Measurements from ENCODE around the gene GATA6.

DNA sequence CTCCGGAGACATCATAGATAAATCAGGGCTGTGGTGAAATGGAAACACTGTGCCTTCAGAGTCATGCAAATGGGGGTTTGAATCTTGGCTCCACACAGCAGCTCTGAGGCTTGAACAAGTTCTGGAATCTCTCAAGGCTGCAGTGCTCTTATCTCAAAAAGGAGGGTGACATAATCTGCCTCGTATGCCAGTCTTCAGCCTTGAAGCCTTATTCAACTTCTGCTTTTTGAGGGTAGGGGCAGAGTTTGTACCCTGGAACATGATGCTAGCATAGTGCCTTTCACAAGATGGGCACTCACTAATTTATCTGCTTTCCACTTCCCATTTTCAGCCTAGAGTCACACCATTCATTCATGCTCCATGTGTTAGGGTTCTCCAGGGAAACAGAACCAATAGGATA, 42.3 kb downstream of the GATA6 start:
- TF ChIP-seq, protein P1, sequence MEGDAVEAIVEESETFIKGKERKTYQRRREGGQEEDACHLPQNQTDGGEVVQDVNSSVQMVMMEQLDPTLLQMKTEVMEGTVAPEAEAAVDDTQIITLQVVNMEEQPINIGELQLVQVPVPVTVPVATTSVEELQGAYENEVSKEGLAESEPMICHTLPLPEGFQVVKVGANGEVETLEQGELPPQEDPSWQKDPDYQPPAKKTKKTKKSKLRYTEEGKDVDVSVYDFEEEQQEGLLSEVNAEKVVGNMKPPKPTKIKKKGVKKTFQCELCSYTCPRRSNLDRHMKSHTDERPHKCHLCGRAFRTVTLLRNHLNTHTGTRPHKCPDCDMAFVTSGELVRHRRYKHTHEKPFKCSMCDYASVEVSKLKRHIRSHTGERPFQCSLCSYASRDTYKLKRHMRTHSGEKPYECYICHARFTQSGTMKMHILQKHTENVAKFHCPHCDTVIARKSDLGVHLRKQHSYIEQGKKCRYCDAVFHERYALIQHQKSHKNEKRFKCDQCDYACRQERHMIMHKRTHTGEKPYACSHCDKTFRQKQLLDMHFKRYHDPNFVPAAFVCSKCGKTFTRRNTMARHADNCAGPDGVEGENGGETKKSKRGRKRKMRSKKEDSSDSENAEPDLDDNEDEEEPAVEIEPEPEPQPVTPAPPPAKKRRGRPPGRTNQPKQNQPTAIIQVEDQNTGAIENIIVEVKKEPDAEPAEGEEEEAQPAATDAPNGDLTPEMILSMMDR (conservative IDR thresholded peaks at IDR 0.05; ENCODE audit: low read depth in 2 of 2): no peak
- TF ChIP-seq EZH2phosphoT487 (IDR thresholded peaks at IDR 0.05; ENCODE audit: unreplicated experiment) (no peak), EZH2 (IDR thresholded peaks at IDR 0.05; ENCODE audit: low read depth, unreplicated experiment) (no peak), ZNF331 (CRISPR knock-in tag; IDR thresholded peaks at IDR 0.05; ENCODE audit: low read depth) (no peak), POLR2AphosphoS5 (IDR thresholded peaks at IDR 0.05; ENCODE audit: low read depth) (no peak)
- TF ChIP-seq, protein P2, sequence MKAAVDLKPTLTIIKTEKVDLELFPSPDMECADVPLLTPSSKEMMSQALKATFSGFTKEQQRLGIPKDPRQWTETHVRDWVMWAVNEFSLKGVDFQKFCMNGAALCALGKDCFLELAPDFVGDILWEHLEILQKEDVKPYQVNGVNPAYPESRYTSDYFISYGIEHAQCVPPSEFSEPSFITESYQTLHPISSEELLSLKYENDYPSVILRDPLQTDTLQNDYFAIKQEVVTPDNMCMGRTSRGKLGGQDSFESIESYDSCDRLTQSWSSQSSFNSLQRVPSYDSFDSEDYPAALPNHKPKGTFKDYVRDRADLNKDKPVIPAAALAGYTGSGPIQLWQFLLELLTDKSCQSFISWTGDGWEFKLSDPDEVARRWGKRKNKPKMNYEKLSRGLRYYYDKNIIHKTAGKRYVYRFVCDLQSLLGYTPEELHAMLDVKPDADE (IDR thresholded peaks at IDR 0.05): no peak
